NCI-H128 (cell line): ENCODE results near the gene NHSL1.

ENCODE experiments used
- DNase-seq: peaks from one replicate; lab custom pipeline; 2025; ENCODE audit not compliant: unreplicated experiment; lab: John Stamatoyannopoulos, UW

The NHSL1 gene

DNA sequence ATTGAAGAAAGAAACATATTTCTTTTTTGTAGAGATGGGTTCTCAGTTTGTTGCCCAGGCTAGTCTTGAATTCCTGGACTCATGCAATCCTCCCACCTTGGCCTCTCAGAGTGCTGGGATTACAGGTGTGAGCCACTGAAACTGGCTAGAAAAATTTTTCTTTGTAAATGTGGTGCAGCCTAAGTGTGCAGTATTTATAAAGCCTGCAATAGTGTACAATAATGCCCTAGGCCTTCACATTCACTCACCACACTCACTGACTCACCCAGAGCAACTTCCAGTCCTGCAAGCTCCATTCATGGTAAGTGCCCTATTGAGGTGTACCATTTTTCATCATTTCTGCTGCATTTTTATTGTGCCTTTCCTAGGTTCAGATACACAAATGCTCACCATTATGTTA lies 31.4 kb downstream of the NHSL1 start:
- DNase-seq, result no peak

DNA sequence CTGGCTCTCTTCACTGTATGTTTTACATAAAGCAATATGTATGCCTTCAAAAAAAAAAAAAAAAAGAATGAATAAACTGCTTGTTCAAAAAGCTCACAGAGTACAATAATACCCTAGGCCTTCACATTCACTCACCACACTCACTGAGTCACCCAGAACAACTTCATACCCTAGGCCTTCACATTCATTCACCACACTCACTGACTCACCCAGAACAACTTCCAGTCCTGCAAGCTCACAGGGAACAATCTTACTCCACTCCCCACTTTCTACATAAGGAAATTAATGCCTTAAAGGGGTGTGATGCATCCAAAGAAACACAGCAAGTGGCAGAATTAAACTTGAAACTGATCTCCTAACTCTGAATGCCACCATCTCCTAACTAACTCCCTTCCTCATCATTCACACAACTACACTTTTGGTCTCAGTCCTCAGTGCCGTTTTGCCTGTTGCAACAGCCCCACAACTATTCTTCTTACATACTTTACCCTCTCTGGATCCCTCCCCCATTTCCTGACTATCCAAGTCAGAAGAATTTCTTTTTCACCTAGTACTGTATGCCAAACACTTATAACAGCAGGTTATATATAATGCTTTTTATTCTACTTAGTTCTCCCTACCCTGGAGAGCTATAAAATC lies 34.2 kb downstream of the NHSL1 start:
- no peak for DNase-seq

DNA sequence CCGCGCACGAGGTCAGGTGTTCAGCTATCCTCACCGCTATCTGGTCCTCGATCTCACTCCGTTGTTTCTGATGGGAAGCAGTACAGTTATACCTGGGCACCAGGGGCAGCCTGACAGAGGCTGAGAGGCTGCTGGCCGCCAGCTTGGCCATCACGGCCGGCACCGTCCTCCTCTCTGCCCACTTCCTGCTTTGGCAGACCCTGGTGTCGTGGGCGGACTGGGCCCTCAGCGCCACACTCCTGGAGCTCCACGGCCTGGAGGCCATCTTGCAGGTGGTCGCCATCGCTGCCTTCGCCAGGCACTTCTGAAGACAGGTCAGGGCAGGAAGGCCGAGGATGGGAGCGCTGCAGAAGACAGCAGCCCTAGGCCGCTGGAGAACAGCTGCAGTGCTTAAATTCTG lies 35.2 kb downstream of the NHSL1 start:
- no peak for DNase-seq

DNA sequence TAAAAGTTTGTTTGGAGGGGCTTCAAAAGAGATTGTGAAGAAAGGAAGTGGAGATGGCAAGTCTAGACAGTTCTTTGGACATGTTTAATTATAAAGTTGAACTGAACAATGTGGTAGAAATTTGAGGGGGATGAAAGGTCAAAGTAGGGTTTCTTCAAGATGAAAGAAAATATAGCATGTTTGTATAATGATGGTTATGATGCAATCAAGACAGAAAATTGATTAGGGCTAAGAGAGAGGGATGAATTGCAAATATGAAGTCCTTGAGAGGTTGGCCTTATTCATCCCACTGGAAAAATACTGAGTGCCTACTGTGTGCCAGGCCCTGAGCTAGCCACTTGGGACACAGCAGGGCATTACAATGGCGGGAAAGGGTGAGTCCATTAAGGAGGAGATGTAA lies 37.6 kb downstream of the NHSL1 start:
- DNase-seq, result no peak

DNA sequence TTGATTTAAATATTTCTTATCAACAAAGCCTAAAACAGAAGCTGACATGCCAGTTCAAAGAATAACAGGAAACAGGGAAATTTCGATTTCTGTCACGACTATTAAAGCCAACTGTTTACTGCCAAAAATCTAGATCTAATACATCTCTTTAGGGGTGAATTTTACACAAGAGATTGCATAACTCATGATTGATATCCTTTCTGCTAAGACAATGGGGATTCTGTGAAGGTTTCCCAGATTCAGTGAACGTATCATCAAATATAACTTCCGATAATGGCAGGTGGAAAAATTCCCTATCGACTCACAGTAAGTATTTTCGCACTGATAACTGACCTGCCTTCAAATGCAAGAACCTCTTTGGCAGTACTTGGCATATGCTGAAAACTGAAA lies 42.9 kb downstream of the NHSL1 start:
- DNase-seq, result no peak

DNA sequence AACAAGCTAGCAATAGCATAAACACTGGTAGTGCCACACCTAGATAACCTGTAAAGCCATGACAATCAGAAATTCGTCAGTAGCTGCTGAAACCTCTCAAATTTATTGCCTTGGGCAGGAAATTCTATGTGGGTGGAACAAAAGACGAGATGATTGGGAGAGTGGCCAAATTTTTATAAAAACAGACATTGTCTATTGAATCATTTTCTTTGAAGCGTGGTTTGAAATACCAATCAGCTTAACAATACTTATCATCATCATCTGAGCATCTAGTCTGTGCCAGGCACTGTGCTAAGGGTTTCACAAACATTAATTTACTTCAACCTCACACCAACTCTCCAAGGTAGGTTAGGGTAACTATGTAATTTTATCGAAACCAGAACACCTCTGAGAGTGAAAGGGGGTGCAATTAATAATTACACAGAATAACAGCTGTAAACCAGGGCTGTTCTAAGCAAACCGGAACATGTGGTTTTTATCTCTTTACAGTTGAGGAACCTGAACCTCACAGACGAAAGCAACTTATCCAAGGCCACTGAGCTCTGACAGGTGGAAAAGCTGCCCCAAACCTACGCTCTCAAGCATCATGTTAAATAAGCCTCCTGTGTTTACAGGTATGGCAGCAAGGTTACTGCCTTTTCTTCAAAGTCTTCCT lies 43.4 kb downstream of the NHSL1 start:
- DNase-seq, result no peak

DNA sequence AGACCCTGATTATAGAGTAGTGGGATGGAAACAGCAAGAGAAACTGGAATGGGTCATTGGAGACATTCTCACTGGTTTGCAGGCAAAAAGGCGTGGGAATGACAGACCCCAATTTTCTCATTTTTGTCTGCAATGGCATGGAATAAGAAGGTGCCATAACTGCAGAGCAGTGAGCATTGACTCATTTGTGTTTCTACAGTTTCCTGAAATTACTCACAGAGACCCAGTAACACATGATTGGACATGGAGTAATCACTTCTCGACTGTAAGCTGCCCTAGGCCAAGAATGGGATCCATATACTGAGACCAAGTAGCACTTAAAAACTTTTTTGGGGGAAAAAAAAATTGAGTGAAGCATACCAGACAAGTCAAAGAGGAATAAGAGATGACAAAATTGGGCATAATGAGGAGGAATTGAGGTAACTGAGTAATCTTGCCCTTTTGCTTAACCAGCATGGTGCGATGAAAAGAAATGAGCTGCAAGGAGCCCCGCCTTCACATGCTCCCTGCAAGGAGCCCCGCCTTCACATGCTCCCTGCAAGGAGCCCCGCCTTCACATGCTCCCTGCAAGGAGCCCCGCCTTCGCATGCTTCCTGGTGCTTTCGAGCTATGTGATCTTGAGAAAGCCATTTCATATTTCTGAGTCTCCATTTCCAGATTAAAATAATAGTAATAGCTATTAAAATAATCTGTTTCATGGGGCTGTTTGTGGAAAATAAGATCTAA lies 44.1 kb downstream of the NHSL1 start:
- no peak for DNase-seq

DNA sequence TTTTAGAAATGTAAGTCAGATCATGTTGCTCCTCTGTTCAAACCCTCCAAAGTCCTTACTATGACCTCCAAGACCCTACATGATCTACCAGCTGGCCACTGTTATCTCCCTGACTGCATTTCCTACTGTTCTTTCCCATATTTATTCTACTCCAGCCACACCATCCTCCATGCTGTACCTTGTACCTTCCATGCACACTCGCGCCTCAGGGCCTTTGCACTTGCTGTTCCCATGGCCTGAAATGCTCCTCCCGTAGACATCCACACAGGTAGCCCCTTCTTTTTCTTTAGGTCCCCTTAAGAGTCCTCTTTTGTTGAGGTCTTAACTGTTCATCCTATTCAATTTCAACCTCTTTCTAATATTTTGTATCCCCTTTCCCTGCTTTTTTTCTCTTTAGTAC lies 48.3 kb downstream of the NHSL1 start:
- no peak for DNase-seq

DNA sequence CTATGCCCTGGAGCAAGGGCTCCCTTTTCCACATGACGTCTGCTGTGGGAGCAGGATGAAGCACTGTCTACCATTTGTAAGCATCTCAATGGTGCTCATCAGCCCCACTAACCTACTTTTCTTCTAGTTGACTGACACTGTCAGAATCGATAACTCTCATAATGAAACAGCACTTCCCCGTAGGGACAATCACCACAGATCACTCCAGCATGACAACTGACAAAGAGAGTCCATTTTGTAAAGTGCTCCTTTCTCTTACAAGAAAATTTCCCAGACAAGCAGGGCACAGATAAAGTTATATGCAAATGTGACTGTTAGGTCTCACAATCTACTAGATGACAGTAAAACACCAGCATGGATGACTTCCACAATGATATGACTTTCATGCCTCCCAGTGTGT lies 48.8 kb downstream of the NHSL1 start:
- DNase-seq, result no peak

DNA sequence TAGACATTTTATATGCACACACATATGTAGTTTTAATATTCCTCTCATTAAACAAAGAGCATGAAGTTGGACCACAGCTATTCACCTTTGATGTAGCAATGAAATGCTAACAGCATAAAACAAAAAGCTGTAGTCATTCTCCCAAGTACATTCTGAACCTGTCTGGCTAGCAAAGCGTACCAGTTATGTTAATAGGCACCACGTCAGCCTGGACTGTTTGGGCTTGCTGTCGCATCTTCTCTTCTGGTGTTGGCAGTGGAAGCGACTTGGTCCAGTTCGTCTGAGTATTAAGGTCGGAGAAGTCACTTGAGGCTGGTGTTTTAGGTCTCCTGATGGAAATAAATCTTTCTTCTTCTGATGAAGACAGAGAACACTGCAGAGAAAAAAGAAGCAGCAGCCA lies 52.5 kb downstream of the NHSL1 start:
- no peak for DNase-seq

DNA sequence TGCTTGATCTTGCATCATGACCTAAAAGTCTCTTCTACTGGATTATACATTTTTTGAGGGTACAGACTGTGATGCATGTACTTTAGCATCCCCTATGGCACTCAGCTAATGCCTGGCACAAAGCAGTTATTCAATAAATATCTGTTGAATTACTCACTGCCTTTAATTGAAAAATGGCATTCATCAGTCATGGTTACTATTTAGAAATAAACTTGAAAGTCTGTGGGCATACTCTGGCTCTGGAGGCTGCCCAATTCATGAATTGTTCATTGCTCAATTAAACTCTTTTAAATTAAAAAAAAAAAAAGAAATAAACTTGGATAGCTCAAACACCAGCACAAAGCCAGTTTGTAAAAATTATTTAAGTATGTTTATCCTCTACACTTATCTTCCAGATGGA lies 55.3 kb downstream of the NHSL1 start:
- no peak for DNase-seq

DNA sequence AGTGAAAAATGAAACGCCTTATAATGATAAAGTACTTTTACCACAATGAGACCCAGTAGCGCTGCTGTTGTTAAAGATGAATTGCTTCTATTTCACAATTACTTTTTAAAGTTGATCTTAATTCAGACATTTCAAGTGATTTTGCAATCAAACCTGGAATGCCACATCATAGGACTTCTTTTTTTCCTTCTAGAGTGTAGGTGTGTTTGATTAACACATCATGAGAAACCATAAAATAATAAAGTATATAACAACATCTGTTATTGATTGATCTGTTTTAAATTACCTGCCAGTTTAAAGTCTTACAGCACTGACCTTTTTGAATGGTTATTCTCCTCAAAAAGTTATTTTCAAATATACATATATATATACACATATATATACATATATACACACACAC lies 56.6 kb downstream of the NHSL1 start:
- DNase-seq, result no peak

DNA sequence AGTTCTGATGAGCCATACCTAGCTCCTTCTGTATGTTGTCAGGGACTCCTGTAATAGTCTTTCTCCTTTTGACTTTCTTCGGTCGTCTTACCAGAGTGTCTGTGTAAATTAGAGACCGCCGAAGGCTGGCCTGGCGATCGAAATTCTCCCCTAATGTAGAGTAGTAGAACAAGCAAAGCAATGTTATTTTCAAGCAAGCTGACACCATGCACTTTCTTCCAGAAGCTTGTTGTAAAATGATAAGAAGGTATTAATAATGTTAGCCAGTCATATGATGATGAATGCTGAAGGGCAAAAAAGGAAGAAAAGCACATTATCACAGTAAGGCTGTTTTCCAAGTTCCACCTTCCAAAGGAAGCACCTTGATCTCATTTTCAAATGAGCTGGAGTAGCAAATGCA lies 57.3 kb downstream of the NHSL1 start:
- DNase-seq, result no peak

DNA sequence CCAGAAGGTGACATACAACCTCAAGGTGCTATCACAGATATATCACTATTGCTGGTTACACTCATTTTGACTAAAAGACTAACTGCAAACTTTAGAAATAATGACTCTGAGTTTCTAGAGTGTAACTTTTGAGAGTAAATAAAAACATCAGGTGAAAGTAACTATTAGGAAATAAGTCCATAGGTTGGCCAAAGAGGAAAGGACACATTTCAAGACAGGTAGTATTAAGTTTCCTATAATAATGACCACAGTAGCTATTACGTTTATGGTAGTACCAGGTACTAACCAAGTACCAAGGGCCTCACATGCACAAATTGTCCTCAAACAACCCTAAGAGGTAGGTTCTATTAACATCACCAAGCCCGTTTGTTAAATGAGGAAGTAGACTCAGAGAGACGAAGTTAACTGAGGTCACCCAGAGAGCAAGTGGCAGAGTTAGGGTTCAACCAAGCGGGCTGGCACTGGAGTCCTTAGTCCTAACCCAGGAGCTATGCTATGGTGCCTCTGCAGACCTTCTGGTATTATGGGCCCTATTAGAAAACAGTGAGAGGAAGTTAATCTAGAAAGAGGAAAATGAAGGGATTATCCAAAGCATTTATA lies 58.4 kb downstream of the NHSL1 start:
- no peak for DNase-seq

DNA sequence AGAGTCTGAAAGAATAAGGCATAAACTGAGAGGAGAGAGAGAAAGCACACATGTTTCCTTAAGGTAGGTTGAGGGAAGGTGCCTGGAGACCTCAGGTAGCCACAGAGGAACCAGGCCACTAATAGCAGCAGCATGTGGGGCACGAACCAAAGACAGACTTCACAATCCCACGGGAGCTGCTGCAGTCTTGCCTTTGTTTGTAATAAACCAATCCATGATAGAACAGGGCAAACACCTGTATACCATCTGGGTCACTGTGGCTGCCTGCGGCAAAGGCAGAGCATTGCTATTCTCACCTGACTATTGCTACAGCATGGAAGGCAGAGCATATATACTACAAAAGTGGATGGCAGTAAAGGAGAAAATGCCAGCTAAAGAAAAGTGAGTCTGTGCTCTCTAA lies 59.0 kb downstream of the NHSL1 start:
- DNase-seq, result no peak

DNA sequence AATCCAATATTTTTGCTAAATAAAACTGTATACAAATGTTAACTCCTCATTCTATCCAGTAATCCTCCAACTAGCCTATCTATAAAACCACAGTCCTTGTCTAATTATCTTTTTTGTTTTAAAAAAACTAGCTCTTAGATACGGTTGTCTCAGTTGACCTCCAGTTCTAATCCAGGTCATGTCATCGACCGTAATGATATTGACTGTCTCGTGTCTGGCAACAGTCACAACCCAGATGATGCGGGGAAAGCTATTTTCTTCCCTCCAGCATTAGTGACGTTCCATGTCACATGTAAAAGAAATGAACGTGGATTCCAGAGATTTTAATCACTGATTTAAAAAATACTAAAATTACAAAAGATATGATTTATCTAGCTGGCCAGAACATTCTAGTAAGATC lies 59.7 kb downstream of the NHSL1 start:
- no peak for DNase-seq

DNA sequence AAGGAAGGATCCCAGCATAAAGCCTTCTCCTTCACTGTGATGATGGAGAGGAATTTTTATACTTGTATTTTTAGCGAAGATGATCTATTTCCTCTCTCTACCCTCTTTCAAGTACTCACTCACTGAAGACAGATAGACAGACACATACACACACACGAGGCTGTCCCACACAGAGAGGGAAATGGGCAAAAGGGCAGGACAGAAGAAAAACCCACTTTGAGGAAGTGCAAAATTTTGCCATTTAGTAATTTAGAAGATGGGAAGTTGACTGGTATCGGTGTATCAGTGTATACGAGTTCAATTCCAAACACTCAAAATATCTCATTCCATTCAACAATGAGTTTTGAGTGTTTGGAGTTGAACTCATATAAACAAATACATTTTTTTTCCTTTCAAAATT lies 64.4 kb downstream of the NHSL1 start:
- DNase-seq, result no peak

DNA sequence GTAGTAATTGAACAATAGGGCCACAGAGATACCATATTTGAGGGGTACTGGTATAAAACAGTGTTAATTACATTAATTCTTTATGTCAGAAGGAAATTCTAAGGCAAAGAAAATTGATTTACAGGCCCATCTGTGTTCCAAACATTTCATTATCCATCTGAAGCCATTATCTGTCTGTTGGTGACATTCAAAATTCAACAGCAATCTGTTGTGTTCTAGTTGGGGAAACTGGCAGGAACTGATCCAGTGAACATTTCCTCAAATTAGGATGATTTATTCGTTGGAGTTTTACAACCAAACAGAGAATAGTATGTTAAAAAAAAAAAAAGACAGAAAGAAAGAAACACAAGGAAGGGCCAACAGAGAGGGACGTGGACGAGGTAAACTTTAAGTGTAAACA lies 65.2 kb downstream of the NHSL1 start:
- DNase-seq, result no peak

DNA sequence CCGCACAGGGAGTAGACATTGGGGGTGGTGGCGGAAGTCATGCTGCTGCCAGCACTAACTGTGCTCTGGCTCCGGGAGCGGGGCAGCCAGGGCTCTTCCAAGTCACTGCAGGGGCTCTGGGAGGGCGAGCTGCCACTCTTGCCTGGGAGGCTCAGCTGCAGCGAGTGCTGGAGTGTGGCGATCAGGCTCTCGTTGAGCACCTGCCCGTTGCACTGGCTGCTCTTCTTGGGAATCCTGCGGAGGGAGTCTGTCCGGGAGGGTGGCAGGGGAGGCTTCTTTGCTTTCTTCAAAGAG lies 67.3 kb downstream of the NHSL1 start:
- DNase-seq, result no peak

DNA sequence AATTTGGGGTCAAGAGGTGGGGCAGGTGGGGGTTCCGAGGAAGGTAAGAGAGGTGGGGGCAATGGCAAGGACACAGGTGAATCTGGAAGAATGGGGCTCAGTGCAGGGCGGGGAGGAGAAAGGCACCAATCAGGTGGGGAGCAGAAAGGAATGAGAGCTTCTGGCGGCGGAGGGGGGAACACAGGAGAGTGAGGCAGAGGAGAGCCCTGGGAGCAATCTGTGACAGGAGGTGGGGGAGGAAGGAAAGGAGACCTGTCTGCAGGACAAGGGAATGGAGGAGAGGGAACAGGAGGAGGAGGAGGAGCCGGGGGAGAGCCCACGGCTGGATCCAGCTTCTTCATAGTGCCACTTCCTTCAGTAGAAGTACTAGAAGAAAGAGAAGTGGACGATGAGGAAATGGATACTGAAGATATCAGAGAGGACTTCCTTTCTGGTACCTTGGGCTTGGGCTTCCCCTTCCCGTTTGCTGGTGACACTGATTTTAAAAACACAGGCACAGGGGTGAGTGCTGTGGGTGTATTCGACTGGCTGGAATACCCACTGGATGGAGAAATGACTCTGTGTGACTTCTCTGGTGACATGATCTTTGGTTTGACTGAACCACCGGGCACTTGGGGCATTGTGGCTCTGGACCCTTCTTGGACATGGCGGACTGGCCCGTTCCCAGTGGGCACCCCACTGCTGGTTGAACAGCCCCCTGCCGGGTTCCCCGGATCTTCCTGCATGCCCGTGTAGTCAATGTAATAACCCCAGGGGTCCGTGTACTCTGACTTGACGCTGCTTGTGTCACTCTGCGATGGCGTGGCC lies 67.8 kb downstream of the NHSL1 start:
- no peak for DNase-seq

DNA sequence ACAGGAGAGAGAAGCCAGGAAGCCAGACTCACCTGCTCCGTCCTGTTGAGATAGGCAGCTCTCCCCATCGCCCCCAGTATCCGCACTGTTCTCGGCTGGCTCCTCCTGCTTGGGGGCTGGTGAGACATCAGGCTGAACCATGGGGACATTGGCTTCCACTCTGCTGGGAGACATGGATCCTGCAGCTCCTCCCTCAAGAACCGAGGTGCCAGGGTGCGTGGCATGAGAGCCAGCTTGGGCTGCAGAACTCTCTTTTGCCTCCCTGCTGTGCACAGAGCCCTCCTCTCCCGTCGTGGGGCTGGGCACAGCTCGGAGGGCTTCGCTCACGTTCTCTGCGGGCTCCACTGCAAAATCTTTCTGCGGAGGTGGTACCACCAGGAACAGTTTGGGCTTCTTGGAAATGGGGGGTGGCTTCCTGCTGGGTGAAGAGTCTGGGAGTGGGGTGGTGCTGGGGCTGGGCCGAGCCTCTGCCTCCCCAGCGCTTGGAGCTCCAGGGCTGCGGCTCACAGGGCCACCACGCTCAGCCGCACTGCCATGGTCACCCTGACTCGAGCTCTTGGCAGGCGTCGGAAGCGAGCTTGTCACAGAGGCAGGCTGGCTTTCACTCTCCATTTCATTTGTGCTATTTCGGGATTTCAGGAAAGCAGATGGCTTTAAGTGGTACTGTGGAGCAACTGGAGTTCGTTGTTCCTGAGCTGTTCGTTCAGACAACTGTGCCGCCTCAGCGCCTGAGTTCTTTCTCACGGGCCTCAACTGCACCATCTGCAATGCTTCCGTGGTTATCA lies 68.7 kb downstream of the NHSL1 start:
- DNase-seq, result no peak
